Activated CD8-positive, alpha-beta memory T cell treated with anti-CD3 and anti-CD28 coated beads, Interleukin-2, amount 10 ng/mL, durations not matched to agents 7 days and 5 days (primary cell): Measurements from ENCODE around the gene TSKU. TPM values are rescaled to one million over a fixed set of nuclear protein-coding genes. Genes with fewer than 3 reads are reported as not detected.
A peak's percentile ranks its signal among the peaks of the same experiment; 100 is the strongest.
"Not testable (repeated sequence)": the region's sequence is repeated elsewhere in the genome, so short reads cannot be mapped to it uniquely, and the experiment has no call there.

Experiments used
- ATAC-seq: fragments of 150-1000 bp; cut with Tn5 transposase; one replicate; pipeline ENCODE4 v1.10.0; 2021; ENCODE audit warnings: moderate library complexity
- CTCF ChIA-PET: fragments of 350-600 bp; sonication (Branson Sonifier 250); formaldehyde crosslinking; loops from one replicate; lab custom pipeline; 2021; ENCODE audit warnings: antibody characterized with exemption; lab: Charles Lee
- DNase-seq: peaks from one replicate; pipeline ENCODE4 v3.0.0-alpha.2; 2020
- H3K27ac Mint-ChIP-seq: one replicate; pipeline ENCODE4 v1.8.0; 2021; ENCODE audit warnings: mild to moderate bottlenecking, mixed read lengths
- H3K27me3 Mint-ChIP-seq: one replicate; pipeline ENCODE4 v1.8.0; 2021; ENCODE audit warnings: mixed read lengths
- H3K36me3 Mint-ChIP-seq: one replicate; pipeline ENCODE4 v1.8.0; 2021; ENCODE audit warnings: mild to moderate bottlenecking, mixed read lengths
- H3K4me1 Mint-ChIP-seq: one replicate; pipeline ENCODE4 v1.8.0; 2021; ENCODE audit warnings: mixed read lengths
- H3K4me3 Mint-ChIP-seq: one replicate; pipeline ENCODE4 v1.8.0; 2021; ENCODE audit warnings: mild to moderate bottlenecking, moderate library complexity, mixed read lengths
- H3K9me3 Mint-ChIP-seq: one replicate; pipeline ENCODE4 v1.8.0; 2022; ENCODE audit warnings: low read depth, mixed read lengths
- total RNA-seq, 2 experiments: library from RNA; stranded (reverse); gene quantifications; one replicate each; pipeline ENCODE4 v1.2.3, GENCODE V29; 2021

Gene TSKU
- total RNA-seq, result 1 to 10 TPM in 1 of 2 experiments, under 1 TPM in 1; 0.35 to 1.5 TPM

- CTCF ChIA-PET, result interaction anchor here (1.7 kb wide), 1 partner anchor 15 kb away, joined by 5 read pairs; no protein-coding TSS in a partner anchor
- Mint-ChIP-seq H3K4me3 (peak within 1 kb of the TSS; percentile 75), H3K27ac (peak within 1 kb of the TSS; percentile 73), H3K9me3 (no peaks in the 10 kb centered on the region), H3K27me3 (peaks cover 61% of the 10 kb centered on the region), H3K4me1 (peaks cover 16% of the 10 kb centered on the region), H3K36me3 (no peaks in the 10 kb centered on the region)
- DNase-seq (no peak), ATAC-seq (peak; percentile 16)
These were observed at the start of gene TSKU for GRCh38 chr11:76783294-76783895. TSKU (plus strand) TSS chr11:76783356; CDS start chr11:76795617, 12,261 bp downstream.

GRCh38 chr11:76733906-76734305 lies 49.2 kb upstream of the TSKU start:
- not testable (repeated sequence) for H3K4me1 Mint-ChIP-seq, H3K27ac Mint-ChIP-seq, H3K36me3 Mint-ChIP-seq, H3K27me3 Mint-ChIP-seq, H3K9me3 Mint-ChIP-seq, H3K4me3 Mint-ChIP-seq
- ATAC-seq, result peak; percentile 63
- CTCF ChIA-PET, result interaction anchor here (0.6 to 6.3 kb wide), 16 partner anchors 9 to 185 kb away, joined by 3 to 69 read pairs (median 4); no protein-coding TSS in a partner anchor
- DNase-seq, result peak; percentile 56

GRCh38 chr11:76734456-76735420 lies 48.4 kb upstream of the TSKU start:
- Mint-ChIP-seq H3K4me1 (peaks cover 7% of the 10 kb centered on the region), H3K27ac (no peak overlapping the region), H3K9me3 (no peaks in the 10 kb centered on the region), H3K27me3 (peaks cover 6% of the 10 kb centered on the region), H3K36me3 (no peaks in the 10 kb centered on the region), H3K4me3 (no peak overlapping the region)
- ATAC-seq, result no peak
- no peak for DNase-seq
- CTCF ChIA-PET, result interaction anchor here (0.6 to 6.3 kb wide), 16 partner anchors 8 to 185 kb away, joined by 3 to 69 read pairs (median 4); no protein-coding TSS in a partner anchor

- H3K4me1 Mint-ChIP-seq, result peaks cover 7% of the 10 kb centered on the region
- H3K27me3 Mint-ChIP-seq, result peaks cover 16% of the 10 kb centered on the region
- no peak overlapping the region for H3K27ac Mint-ChIP-seq
- no peaks in the 10 kb centered on the region for H3K9me3 Mint-ChIP-seq
- H3K36me3 Mint-ChIP-seq, result no peaks in the 10 kb centered on the region
- DNase-seq (no peak), ATAC-seq (no peak)
- H3K4me3 Mint-ChIP-seq, result no peak overlapping the region
- CTCF ChIA-PET, result interaction anchor here (1.7 to 6.3 kb wide), 4 partner anchors 13 to 183 kb away, joined by 3 to 69 read pairs (median 26); no protein-coding TSS in a partner anchor
These were observed 47.3 kb upstream of the TSKU start for GRCh38 chr11:76735841-76736240.

GRCh38 chr11:76736266-76736665 lies 46.9 kb upstream of the TSKU start:
- no peak overlapping the region for H3K27ac Mint-ChIP-seq
- DNase-seq, result no peak
- H3K4me1 Mint-ChIP-seq, result peaks cover 7% of the 10 kb centered on the region
- H3K4me3 Mint-ChIP-seq, result no peak overlapping the region
- ATAC-seq, result no peak
- H3K9me3 Mint-ChIP-seq, result no peaks in the 10 kb centered on the region
- H3K36me3 Mint-ChIP-seq, result no peaks in the 10 kb centered on the region
- CTCF ChIA-PET, result interaction anchor here (1.7 to 6.3 kb wide), 3 partner anchors 13 to 65 kb away, joined by 3 to 69 read pairs (median 32); no protein-coding TSS in a partner anchor
- H3K27me3 Mint-ChIP-seq, result peaks cover 19% of the 10 kb centered on the region

- Mint-ChIP-seq H3K4me3 (no peak overlapping the region), H3K4me1 (peaks cover 7% of the 10 kb centered on the region), H3K27me3 (peaks cover 24% of the 10 kb centered on the region), H3K36me3 (no peaks in the 10 kb centered on the region), H3K9me3 (no peaks in the 10 kb centered on the region), H3K27ac (no peak overlapping the region)
- no peak for DNase-seq
- CTCF ChIA-PET, result interaction anchor here (1.7 to 6.3 kb wide), 3 partner anchors 14 to 64 kb away, joined by 3 to 69 read pairs (median 32); no protein-coding TSS in a partner anchor
- ATAC-seq, result no peak
These were observed 46.2 kb upstream of the TSKU start for GRCh38 chr11:76736773-76737495.

- CTCF ChIA-PET, result interaction anchor here (5.3 to 6.3 kb wide), 2 partner anchors 16 to 62 kb away, joined by 32 to 69 read pairs; no protein-coding TSS in a partner anchor
- Mint-ChIP-seq H3K27me3 (peaks cover 25% of the 10 kb centered on the region), H3K27ac (no peak overlapping the region), H3K36me3 (no peaks in the 10 kb centered on the region), H3K9me3 (no peaks in the 10 kb centered on the region), H3K4me1 (peaks cover 7% of the 10 kb centered on the region), H3K4me3 (no peak overlapping the region)
- DNase-seq (no peak), ATAC-seq (no peak)
These were observed 44.4 kb upstream of the TSKU start for GRCh38 chr11:76738618-76739240.

GRCh38 chr11:76739798-76740197 lies 43.4 kb upstream of the TSKU start:
- Mint-ChIP-seq H3K9me3 (no peaks in the 10 kb centered on the region), H3K27me3 (peaks cover 25% of the 10 kb centered on the region), H3K27ac (no peak overlapping the region), H3K36me3 (no peaks in the 10 kb centered on the region), H3K4me1 (peaks cover 7% of the 10 kb centered on the region), H3K4me3 (no peak overlapping the region)
- DNase-seq (no peak), ATAC-seq (no peak)
- CTCF ChIA-PET, result no interaction called here

GRCh38 chr11:76740772-76741171 lies 42.4 kb upstream of the TSKU start:
- H3K36me3 Mint-ChIP-seq, result no peaks in the 10 kb centered on the region
- no peak overlapping the region for H3K27ac Mint-ChIP-seq
- DNase-seq, result no peak
- CTCF ChIA-PET, result interaction anchor here (1.4 kb wide), 1 partner anchor 19 kb away, joined by 4 read pairs; no protein-coding TSS in a partner anchor
- H3K4me3 Mint-ChIP-seq, result no peak overlapping the region
- no peak for ATAC-seq
- no peaks in the 10 kb centered on the region for H3K9me3 Mint-ChIP-seq
- peaks cover 26% of the 10 kb centered on the region for H3K27me3 Mint-ChIP-seq
- H3K4me1 Mint-ChIP-seq, result peaks cover 7% of the 10 kb centered on the region

GRCh38 chr11:76742902-76743301 lies 40.3 kb upstream of the TSKU start:
- no peaks in the 10 kb centered on the region for H3K36me3 Mint-ChIP-seq
- DNase-seq (no peak), ATAC-seq (no peak)
- H3K4me1 Mint-ChIP-seq, result no peaks in the 10 kb centered on the region
- H3K4me3 Mint-ChIP-seq, result no peak overlapping the region
- CTCF ChIA-PET, result interaction anchor here (1.1 to 1.4 kb wide), 2 partner anchors 9 to 56 kb away, joined by 3 to 4 read pairs; no protein-coding TSS in a partner anchor
- no peaks in the 10 kb centered on the region for H3K9me3 Mint-ChIP-seq
- H3K27me3 Mint-ChIP-seq, result peaks cover 29% of the 10 kb centered on the region
- no peak overlapping the region for H3K27ac Mint-ChIP-seq

- Mint-ChIP-seq H3K4me1 (no peaks in the 10 kb centered on the region), H3K36me3 (no peaks in the 10 kb centered on the region), H3K27me3 (peaks cover 30% of the 10 kb centered on the region), H3K27ac (no peak overlapping the region), H3K9me3 (no peaks in the 10 kb centered on the region), H3K4me3 (no peak overlapping the region)
- no peak for DNase-seq
- ATAC-seq, result no peak
- CTCF ChIA-PET, result no interaction called here
These were observed 38.7 kb upstream of the TSKU start for GRCh38 chr11:76744186-76745043.

- DNase-seq, result no peak
- H3K27ac Mint-ChIP-seq, result no peak overlapping the region
- H3K4me3 Mint-ChIP-seq, result no peak overlapping the region
- H3K4me1 Mint-ChIP-seq, result no peaks in the 10 kb centered on the region
- no peaks in the 10 kb centered on the region for H3K36me3 Mint-ChIP-seq
- ATAC-seq, result no peak
- CTCF ChIA-PET, result no interaction called here
- peaks cover 25% of the 10 kb centered on the region for H3K27me3 Mint-ChIP-seq
- no peaks in the 10 kb centered on the region for H3K9me3 Mint-ChIP-seq
These were observed 38.1 kb upstream of the TSKU start for GRCh38 chr11:76745044-76745376.
